Stomach (tissue), 4 donors: ENCODE measurements around the gene COMMD9.

Experiments
- POLR2A ChIP-seq, 4 donors: fragments of 450-650 bp; IDR thresholded peaks; one replicate each; pipeline ENCODE4 v1.6.1; 2016; ENCODE audit warnings: antibody characterized with exemption in 4 of 4, control low read depth in 2 of 4, mild to moderate bottlenecking in 1 of 4, moderate library complexity in 1 of 4
- POLR2AphosphoS5 ChIP-seq, 3 donors: sonication (generic); formaldehyde crosslinking; IDR thresholded peaks; one replicate each; pipeline ENCODE4 v1.6.1; 2016; ENCODE audit warnings: antibody characterized with exemption in 3 of 3
- TF ChIP-seq, protein P1 (sequence below), 7 experiments: fragments of 450-650 bp in 4 of 7; fragments of 200-600 bp in 3 of 7; sonication (generic) in 3 of 7; IDR thresholded peaks; one replicate each; pipeline ENCODE4 v1.5.1; 2016 to 2019; ENCODE audit warnings: antibody characterized with exemption in 7 of 7, control low read depth in 2 of 7, mild to moderate bottlenecking in 1 of 7

DNA sequence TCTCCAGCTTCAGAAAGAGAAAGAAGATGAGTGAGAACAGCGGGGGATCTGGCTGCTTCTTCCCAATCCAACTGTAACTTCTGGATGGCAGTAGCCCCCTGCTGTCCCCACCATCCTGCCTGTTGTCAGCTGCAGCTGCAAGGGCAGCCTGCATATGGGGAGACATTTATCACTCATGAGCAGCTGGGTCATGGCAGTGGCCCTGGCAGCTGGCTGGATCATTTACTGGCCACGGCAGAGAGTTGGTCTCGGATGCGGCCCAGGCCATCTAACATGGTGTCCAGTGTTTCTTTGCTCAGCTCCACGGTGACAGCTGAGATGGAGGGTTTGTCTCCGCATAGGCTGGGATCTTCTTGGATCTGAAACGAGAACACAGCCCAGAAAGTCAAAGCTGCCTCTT lies 14.8 kb downstream of the COMMD9 start:
- TF ChIP-seq POLR2A (IDR thresholded peaks at IDR 0.05) (no peak), POLR2AphosphoS5 (IDR thresholded peaks at IDR 0.05) (no peak)
- TF ChIP-seq, protein P1, sequence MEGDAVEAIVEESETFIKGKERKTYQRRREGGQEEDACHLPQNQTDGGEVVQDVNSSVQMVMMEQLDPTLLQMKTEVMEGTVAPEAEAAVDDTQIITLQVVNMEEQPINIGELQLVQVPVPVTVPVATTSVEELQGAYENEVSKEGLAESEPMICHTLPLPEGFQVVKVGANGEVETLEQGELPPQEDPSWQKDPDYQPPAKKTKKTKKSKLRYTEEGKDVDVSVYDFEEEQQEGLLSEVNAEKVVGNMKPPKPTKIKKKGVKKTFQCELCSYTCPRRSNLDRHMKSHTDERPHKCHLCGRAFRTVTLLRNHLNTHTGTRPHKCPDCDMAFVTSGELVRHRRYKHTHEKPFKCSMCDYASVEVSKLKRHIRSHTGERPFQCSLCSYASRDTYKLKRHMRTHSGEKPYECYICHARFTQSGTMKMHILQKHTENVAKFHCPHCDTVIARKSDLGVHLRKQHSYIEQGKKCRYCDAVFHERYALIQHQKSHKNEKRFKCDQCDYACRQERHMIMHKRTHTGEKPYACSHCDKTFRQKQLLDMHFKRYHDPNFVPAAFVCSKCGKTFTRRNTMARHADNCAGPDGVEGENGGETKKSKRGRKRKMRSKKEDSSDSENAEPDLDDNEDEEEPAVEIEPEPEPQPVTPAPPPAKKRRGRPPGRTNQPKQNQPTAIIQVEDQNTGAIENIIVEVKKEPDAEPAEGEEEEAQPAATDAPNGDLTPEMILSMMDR (IDR thresholded peaks at IDR 0.05) = no peak
